Activated CD8-positive, alpha-beta memory T cell treated with anti-CD3 and anti-CD28 coated beads, Interleukin-2, amount 50 U/mL, for 24 hours (primary cell): ENCODE data around the gene VGLL3.
"Not testable (repeated sequence)": the region's sequence is repeated elsewhere in the genome, so short reads cannot be mapped to it uniquely, and the experiment has no call there.

Experiments
- DNase-seq: peaks from one replicate; pipeline ENCODE4 v3.0.0-alpha.2; 2020; ENCODE audit errors: extremely low read depth

The VGLL3 gene

DNA sequence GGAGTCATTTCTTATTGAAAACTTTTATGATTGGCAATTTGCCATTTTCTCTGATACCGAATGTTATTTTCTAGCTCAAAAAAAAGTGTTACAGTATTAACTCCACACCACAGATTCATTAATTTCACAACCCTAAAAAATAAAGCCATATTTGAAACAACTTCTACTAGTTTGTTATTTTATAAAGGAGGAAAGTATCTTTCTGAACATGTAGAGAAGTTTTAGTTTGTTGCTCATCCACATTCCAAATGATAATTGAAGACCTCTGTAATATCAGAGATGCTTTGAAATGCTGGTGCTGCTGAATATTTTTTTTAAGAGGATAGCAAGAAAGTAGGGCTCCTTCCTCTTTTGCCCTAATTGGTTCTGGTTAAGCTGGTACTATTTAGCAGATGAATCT, 1.9 kb downstream of the VGLL3 start:
- DNase-seq = no peak

DNA sequence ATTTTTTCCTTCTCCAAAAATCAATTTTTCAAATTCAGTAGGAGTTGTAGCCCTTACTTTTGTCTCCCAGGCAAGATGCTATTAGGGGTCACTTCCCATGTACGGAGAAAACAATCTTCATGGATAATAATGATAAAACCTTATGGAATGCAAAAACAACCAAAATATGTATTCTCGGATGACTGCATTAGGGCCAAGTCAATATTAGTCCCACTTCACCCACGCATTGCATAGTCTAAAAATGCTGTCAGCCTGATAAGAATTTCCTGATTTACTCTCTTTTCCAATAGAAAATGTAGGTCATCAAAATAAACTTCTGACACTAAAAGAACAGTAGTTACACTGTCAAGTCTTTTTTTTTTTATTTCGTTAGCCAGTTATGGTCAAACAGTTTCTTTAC, 2.7 kb downstream of the VGLL3 start:
- DNase-seq = no peak

DNA sequence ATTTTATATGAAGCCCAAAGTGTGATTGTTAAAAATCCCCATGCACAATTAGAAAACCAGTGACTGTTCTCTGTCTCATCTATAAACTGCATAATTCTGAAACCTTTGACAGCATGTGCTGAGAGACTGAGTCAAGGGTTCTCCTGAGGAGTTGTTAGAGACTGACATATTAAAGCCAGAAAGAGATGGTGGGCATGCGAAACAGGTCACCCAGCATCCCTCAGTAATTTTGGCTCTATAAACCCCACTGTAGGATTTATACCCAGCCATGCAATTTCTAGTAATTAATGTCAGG, 3.6 kb downstream of the VGLL3 start:
- DNase-seq = no peak

DNA sequence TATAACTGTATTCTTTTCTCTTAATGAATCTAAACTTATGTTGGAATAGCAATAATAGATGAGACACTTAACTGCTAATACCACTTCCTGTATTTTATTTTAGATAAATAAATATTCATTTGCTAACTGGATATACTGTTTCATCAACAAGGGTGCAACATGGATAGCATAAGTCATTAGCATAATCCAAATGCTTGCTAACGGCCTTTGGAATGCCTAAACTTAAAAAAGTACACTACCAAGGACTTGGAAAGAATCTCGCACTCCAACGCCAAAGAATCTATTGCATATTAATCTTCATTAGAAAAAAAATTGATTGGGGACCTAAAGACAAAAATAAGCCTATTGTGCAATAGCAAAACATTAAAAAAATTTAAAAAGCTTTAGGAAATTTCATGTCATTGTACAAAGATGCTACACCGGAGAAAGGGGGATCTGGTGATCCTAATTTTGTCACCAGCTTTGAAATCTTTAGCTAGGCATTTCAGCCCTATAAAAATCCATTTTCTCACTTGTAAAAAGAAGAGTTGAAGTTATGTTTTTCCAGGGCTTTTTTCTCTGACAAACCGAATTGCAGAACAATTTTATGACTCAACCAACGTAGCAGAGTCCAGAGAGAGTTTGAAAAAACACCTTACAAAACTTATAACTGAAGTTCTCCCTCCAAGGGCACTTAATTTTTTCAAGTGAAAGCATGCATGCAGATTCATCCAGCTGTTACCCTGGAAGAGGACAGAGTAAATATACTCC, 4.1 kb downstream of the VGLL3 start:
- DNase-seq = no peak

DNA sequence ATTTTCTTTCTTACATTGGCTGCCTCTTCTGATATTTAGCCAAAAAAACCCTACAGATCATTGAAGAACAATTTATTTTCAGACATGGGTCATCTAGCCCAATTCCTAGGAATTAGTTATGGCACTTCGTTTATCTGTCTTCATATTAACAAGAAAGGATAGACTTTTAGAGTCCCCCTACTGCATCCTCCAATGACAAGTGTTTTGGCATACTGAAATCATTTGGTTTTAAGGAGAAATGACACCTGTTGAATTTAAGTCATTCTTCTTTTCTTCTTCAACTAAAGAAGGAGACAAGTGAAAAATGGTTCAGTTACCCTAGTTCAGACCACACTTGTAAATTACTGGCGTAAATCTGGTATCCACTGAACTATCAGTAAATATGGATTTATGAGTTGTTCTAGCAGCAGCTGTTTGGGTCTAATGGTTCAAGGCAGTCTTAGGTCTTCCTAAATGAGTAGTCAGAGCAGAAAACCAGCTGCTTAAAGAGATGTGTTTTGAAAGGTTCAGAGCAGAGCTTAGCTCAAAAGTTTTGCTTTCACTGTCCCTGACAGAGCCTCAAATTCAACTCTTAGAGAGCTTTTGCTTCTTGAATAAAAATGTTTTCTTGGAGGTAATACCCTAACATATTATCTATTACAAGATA, 5.6 kb downstream of the VGLL3 start:
- no peak for DNase-seq

DNA sequence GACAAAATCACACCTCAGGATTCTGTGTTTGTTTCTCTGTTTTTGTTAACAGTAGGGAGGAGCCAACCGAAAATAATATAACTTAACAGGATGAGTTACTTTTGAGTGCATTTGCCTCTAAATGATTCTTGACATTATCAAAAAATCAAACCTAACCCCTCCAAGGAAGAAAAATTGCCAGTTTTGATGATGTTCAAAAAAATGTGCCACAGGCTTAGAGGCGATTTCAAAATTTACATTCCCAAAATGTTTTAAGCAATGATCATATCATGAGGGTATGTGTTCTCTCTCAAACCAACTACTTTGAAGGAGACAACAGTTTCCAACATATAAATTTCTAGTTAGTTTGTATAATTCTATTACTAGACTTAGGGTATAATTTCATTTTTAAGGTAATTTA, 6.7 kb downstream of the VGLL3 start:
- no peak for DNase-seq

DNA sequence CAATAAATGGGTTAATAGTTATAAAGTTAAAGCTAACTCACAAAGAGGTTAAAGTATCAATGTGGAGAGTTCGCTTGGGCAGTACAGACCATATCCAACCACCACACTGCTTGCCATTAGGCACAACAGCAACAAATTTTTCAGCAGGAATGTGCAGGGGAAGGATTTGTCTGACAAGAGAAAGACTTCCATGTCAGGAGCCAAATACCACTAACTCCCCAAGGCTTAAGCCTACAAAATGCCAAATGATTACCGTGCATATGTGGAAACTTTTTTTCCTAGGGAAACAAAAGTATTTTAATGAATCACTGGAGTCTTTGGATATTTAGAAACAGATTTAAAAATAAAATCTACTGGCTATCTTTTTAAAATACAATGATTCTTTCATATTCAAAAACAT, 8.1 kb downstream of the VGLL3 start:
- DNase-seq = no peak

DNA sequence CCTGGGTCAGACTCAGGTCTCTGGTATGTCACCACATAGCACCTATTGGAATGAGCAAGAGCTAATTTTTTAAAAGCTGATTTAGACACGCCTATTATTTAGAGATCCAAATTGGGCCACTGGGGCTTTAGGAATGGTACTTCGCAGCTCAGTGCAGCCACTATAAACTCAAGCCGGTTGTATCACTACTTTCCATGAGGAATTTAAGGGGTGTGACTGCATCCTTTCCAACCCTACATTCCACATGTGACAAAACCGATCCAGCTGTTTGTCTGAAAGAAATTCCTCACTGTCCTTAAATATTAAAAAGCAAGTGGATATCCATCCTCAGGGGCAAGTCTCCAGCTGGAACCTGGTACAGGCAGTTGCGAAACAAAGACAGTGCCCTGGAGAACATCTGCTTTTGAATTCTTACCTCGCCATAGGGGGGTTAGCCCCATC, 12.8 kb downstream of the VGLL3 start:
- DNase-seq = no peak

DNA sequence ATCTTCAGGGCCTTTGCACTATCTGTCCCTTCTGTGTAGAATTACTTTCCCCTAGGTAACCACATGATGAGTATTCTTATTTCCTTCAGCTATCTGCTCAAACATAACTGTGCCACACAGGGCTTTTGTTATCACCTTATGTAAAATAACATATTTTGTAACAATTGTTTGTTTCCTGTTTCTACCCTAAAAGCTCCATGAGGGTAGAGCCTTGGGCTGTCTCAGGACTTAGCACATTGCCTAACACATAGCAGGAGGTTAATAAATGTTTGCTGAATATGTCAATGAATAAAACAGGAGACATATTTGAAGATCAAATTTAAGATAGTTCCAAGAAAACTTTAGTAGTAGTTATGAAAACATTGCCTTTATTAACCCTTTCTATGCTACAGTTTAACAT, 14.7 kb downstream of the VGLL3 start:
- no peak for DNase-seq

DNA sequence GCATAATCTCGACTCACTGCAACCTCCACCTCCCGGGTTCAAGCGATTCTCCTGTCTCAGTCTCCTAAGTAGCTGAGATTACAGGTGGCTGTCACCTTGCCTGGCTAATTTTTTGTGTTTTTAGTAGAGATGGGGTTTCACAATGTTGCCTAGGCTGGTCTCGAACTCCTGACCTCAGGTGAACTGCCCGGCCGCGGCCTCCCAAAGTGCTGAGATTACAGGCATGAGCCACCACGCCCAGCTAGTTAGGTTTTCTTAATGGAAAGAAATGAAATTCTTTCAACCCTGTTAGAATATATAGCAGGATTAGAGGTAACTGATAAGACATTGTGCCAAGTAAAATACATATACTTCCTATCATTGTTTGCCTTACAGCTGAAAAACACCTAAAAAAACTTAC, 16.8 kb downstream of the VGLL3 start:
- not testable (repeated sequence) for DNase-seq

DNA sequence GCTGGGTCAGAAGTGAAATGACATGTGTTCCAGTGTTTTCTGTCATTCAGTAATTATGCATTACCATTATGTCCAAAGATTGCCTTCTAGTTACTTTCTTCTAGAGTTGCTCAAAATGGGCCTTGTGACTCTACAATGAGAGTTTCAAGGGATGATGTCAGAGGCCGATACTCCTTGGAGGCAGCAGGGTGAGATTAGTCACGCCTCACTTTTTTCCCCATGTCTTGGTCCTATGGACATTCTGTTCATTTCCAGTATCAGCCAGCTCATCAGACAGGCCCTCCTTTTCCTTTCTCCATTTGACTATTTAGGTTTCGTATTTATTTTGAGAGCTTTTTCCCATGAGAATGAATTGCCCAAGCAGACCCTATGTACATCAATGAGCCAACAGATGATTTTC, 17.5 kb downstream of the VGLL3 start:
- no peak for DNase-seq

DNA sequence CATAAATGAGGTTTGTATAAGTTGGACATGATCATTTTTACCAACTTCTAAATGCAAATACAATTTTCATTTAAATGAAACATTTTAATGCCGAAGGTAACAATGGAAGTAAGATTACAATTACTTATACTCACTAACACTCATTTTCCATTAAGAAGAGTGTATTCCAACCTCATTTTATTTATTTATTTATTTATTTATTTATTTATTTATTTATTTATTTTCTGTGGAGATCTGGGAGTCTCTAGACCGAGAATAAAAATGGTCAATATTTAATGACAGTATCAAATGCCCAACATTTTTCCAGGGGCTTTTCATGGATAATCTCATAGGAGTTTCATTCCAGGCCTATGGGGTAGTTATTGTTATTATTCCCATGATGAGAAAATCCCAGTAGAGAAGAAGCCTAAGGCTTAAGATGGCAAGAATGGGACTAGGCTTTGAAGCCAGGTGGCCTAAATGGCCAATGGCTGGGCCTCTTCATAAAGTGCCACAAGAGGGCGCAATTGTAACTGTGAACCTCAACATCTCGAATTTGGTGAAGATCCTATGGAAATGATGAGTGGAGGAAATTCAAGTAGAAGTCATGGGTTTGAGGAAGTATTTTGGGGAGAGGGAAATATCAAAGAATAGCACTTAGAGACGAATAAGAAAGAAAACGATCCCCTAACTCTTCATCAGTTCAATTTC, 21.3 kb downstream of the VGLL3 start:
- no peak for DNase-seq

DNA sequence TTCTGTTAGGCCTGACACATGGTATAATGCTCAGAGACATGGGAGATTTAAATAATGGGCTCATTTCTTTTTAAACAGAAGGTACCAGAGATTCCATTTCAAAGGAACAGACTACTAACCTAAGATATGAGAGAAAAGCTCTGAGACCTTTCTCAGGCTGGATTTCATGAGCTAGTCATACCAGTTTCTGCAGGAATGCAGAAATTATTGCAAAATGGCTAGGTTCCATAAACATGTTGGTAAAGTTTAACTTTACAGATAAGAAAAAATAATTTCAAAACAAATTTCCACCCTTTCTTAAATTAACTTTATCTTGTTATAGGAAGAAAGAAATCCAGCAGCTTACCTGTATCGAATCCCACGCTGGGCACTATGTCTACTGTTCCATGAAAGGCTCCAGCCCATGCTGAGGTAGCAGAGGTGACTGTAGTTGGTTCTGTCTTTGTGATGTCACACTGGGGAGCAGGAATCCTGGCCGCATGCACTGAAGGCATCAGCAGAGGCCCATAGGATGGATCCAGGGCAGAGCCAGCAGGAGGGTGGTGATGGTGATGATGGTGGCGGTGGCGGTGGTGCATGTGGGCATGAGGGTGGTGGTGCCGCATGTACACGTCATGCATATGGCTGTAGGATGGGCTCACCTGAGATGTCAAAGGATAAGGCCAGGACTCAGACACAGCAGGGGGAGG, 22.6 kb downstream of the VGLL3 start:
- DNase-seq = no peak

DNA sequence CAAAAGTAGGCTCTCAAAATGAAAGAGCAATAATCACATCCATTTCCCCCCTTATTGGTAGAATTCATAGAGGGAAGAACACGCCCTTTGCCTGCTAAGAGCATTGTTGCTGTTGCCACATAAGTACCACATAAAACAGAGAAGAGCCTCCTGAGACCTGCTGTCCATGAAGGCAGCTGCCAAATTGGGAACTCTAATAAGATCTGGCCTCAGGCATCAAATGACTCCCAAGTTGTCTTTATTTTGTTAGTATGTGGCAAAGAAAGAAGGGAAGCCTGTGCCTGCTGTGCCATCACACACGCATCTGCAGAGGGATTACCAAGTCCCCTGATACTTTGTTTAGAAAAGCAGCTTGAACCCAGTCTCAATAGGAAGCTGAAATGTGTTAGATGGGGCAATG, 23.9 kb downstream of the VGLL3 start:
- DNase-seq = no peak

DNA sequence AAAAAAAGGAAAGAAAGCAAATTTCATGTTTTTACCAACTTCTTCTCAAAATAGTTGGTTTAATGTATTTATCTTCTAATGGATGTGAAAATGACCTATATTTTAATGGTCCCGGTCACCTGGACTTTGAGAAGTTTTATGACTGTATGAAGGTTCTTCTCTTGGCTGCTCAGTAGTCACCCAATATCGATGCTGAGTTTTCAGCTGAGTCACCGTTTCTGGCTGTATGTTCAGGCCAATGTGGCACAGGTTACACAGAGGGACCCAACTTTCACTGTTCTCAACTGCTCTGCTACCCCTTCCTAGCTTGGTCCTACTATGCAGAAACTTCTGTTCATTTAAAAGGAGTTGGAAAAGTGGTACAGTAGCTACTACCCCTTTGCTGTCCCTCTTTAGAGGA, 25.8 kb downstream of the VGLL3 start:
- no peak for DNase-seq

DNA sequence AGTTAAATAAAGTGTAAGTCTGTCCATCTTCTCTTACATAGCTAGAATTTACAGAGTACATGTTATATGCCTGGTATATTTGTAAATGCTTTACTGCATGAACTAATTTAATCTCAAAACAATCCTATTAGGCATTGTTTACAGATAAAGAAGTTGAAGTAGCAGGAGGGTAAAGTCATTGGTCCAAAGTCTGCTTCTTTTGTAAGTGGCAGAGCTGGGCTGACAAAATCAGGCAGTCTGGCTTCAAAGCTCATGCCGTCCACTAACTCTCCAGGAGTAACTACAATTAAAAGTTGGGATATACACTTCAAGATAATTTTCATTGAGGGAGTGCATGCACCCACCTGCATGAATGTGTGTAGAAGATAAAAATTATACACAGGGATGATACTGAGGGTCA, 27.3 kb downstream of the VGLL3 start:
- no peak for DNase-seq

DNA sequence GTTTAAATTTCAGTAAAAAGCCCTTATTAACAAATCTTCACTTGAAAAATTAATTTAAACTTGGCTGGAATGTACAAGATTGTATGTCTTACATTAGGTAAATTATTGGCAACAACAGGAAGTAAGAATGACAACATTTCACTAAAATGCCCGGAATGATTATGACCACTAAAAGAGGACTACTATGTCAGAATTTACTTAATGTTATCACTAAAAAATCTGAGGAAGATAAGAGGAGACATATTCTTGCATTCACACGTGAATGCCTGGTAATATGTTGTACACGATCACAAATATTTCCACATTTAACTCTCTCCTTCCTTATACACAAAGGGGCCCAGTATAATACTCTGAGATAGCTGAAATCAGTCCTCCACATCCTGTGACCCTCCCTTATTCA, 29.7 kb downstream of the VGLL3 start:
- DNase-seq = no peak

DNA sequence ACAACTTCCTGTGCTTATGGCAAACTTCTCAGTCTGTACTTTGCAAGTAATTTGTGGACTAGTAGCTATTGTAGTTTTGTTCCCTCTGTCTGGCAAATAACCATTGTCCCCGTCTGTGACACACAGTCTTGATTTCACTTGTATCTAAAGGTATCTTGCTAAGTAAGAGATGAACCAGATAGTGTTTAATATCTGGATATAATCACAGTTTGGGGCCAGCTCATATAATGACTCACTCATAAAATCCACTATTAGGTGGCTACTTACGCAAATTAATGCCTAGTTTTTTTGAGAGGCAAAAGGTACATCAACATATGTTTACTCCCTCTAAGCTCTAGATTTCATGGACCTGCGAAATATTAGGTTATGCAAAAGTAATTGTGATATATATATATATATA, 30.4 kb downstream of the VGLL3 start:
- DNase-seq = no peak

DNA sequence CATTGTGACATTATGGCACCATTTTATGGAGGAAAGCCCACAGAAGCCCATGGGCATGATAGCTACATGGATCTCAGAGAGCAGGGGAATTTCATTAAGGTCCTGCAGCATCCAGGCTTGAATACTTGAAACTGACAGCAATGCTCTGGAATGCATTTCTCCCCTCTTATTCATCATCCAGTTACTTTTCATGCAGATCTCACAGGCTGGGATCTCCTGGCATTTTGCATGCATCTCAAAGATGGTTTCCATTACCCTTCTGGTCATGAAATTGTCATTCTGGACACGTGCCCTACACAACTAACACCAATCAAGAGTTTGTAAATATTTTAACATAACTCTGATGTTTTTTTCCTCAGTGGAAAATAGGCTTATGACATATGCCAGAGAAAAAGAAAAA, 32.4 kb downstream of the VGLL3 start:
- DNase-seq = no peak

DNA sequence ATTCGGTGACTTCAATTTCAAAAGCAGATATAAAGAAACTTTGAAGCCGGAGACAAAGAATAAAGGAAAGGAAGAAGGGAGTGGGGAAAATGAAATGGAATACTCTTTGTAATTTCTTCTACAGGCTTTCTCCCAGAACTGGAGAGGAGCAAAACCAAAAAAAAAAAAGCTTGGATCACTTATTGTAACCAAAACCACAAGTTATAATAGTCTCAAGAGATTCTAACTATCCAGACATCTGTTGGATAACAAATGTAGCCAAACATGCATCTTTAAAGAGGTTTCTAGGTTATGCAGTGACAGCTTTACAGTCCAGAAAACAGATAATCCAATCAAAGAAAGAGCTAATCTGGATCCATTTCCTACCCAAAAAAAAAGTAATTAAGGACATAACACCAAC, 36.2 kb downstream of the VGLL3 start:
- DNase-seq = no peak

DNA sequence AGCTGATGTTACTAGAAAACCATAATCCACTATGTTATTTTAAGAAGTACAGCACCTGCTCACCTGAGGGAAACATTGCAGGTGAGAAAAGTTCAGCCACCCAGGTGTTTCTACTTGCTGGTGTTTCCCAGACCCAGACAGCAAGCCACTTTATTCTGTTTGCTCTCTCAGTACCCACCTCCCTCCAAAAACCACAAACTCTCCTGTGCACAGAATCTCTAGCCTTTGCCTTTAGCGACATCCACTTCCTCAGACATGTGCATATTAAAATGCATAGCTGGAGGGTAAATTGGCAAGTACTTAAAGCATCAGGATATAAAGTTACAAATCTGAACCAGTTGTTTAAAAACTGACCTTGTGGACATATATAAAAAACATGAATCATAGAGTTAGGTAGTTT, 36.7 kb downstream of the VGLL3 start:
- no peak for DNase-seq

DNA sequence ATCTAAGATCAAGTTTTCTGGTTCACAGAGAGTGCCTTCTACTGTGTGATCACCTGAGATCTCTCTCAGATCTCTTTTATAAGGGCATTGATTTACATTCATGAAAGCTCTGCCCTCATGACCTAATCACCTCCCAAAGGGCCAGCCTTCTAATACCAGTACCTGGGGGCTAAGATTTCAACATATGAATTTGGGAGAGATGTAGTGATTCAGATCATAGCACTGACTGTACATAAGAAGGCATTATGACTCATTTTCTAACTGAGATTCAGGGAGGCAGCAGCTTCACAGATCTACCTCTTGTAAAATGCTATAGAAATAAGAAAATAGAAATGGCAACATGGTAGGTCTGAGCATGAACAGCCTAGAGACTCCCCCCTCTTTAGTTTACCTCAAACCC, 39.6 kb downstream of the VGLL3 start:
- no peak for DNase-seq

DNA sequence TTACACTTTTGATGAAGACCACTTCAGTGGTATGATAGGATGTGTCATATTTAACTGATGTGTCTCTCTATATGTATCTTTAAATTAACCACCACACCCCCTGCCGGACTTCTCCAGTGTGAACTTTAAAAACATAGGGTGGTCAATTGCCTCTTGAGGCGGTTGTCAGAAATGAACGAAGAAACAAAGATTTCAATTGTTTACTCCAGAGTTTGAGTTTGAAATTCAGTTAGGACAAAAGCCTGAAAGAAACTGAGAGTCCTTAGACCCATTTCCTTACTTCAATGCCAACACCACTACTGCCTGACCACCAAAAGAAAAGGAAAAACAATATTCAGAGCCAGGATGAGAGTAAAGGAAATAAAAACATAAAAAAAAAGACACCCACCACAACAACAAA, 40.2 kb downstream of the VGLL3 start:
- DNase-seq = no peak
